Measurements from ENCODE around the gene MAP3K19. TPM values are rescaled to one million over a fixed set of nuclear protein-coding genes. Genes with fewer than 3 reads are reported as not detected.

The MAP3K19 gene
- total RNA-seq (not detected), total RNA-seq (0 to 0.20 (median 0) reads per million in 29 experiments)
- total RNA-seq (2013): not detected

DNA sequence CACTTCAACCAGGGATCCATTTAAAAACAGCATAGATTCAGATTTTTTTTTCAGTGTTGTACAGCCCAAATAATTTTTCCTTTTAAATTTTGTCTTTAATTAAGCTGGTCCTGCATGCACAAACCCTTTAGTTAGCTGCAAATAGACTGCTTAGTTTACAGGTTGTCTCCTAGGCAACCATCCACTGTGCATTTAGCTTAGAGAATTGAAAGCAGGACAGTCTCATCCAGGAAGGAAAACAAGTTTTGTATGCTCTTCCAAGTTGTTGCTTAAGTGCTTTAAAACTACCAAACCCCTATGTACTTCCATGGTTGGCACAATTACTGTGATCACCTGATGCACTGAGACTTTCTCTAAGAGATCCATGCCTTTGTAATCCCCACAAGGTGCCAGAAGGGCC is at the start of gene MAP3K19:
MAP3K19 (minus strand) TSS at position 148 of the 400 bp plus-strand sequence. CDS start 22,800 bp downstream, outside the sequence.
- no peak within 1 kb of the TSS for H3K4me3 ChIP-seq (ENCODE audit: control insufficient read depth in 1 of 2, extremely low read depth in 1 of 2, low read length in 1 of 2)
- no peaks in the 10 kb centered on the region for H3K9me3 ChIP-seq
- no peaks in the 10 kb centered on the region for H3K9me3 Mint-ChIP-seq
- H3K4me1 Mint-ChIP-seq: peaks cover 0 to 10% (median 9%) of the 10 kb centered on the region in 3 donors
- ChIA-PET POLR2A (no interaction called here), CTCF (no interaction called here)
- H3K4me3 Mint-ChIP-seq: no peak within 1 kb of the TSS
- no peaks in the 10 kb centered on the region for H3K27me3 ChIP-seq (replicated peaks in 1 of 2; ENCODE audit: control insufficient read depth in 2 of 2, extremely low read depth in 1 of 2, insufficient read depth in 2 of 2, low read length in 1 of 2)
- no peak for ATAC-seq (replicated peaks in 1 of 4)
- no peak within 1 kb of the TSS for H3K27ac ChIP-seq (ENCODE audit: low read length)
- H3K4me1 ChIP-seq (ENCODE audit: control insufficient read depth in 1 of 2, extremely low read depth in 1 of 2, insufficient read depth in 2 of 2, low read length in 2 of 2): peaks cover 0 to 8% of the 10 kb centered on the region in 2 experiments
- no peak within 1 kb of the TSS for H3K27ac Mint-ChIP-seq
- DNase-seq: no peak
- peaks cover 0 to 8% of the 10 kb centered on the region in 2 donors for H3K27me3 Mint-ChIP-seq
- no peaks in the 10 kb centered on the region for H3K36me3 ChIP-seq (ENCODE audit: control insufficient read depth in 2 of 2, extremely low read depth in 1 of 2, insufficient read depth in 1 of 2, low read length in 1 of 2)
- no peaks in the 10 kb centered on the region for H3K36me3 Mint-ChIP-seq

- CTCF ChIA-PET: no interaction called here
- H3K27me3 Mint-ChIP-seq: no peaks in the 10 kb centered on the region
- H3K36me3 ChIP-seq (ENCODE audit: control insufficient read depth in 2 of 2, extremely low read depth in 1 of 2, insufficient read depth in 1 of 2, low read length in 1 of 2): peaks cover 5 to 30% of the 10 kb centered on the region in 2 donors
- no peak overlapping the region for H3K27ac ChIP-seq (ENCODE audit: low read length)
- no peak overlapping the region for H3K27ac Mint-ChIP-seq
- H3K4me1 Mint-ChIP-seq: peaks cover 21 to 41% (median 23%) of the 10 kb centered on the region in 3 donors
- 80% methylated on average over 1 of the region's 4 CpGs for WGBS (ENCODE audit: insufficient coverage)
- H3K27me3 ChIP-seq (replicated peaks in 1 of 2; ENCODE audit: control insufficient read depth in 2 of 2, extremely low read depth in 1 of 2, insufficient read depth in 2 of 2, low read length in 1 of 2): no peaks in the 10 kb centered on the region
- no peak overlapping the region for H3K4me3 ChIP-seq (ENCODE audit: control insufficient read depth in 1 of 2, extremely low read depth in 1 of 2, low read length in 1 of 2)
- POLR2A ChIA-PET: interaction anchor here (0.5 to 0.6 kb wide), 2 partner anchors 10 to 166 kb away, joined by 3 to 8 read pairs; no protein-coding TSS in a partner anchor
- ATAC-seq (replicated peaks in 1 of 4) (no peak), DNase-seq (no peak)
- H3K4me1 ChIP-seq (ENCODE audit: control insufficient read depth in 1 of 2, extremely low read depth in 1 of 2, insufficient read depth in 2 of 2, low read length in 2 of 2): peaks cover 0 to 2% of the 10 kb centered on the region in 2 experiments
- no peaks in the 10 kb centered on the region for H3K9me3 ChIP-seq
- no peaks in the 10 kb centered on the region for H3K9me3 Mint-ChIP-seq
- no peak overlapping the region for H3K4me3 Mint-ChIP-seq
- H3K36me3 Mint-ChIP-seq: peaks cover 67% of the 10 kb centered on the region
Observed at GRCh38 chr2:135096665-135097446, 49.6 kb upstream of the MAP3K19 start.

DNA sequence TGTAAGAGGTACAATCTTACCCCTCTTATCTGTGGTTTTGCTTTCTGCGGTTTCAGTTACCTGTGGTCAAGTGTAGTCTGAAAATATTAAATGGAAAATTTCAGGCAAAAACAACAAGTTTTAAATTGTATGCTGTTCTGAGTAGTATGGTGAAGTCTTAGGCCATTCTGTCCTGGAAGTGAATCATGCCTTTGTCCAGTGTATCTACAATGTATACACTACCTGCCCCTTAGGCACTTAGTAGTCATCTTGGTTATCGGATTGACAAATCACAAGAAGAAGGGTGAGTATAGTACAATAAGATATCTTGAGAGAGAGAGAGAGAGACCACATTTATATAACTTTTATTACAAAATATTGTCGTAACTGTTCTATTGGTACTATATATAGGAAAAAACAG is 48.3 kb upstream of the MAP3K19 start:
- peaks cover 0 to 2% of the 10 kb centered on the region in 2 experiments for H3K4me1 ChIP-seq (ENCODE audit: control insufficient read depth in 1 of 2, extremely low read depth in 1 of 2, insufficient read depth in 2 of 2, low read length in 2 of 2)
- no CpG with 5 or more reads among the region's 3 CpGs for WGBS (ENCODE audit: insufficient coverage)
- H3K27me3 ChIP-seq (replicated peaks in 1 of 2; ENCODE audit: control insufficient read depth in 2 of 2, extremely low read depth in 1 of 2, insufficient read depth in 2 of 2, low read length in 1 of 2): no peaks in the 10 kb centered on the region
- ChIA-PET POLR2A (no interaction called here), CTCF (no interaction called here)
- DNase-seq (no peak), ATAC-seq (replicated peaks in 1 of 4) (no peak)
- Mint-ChIP-seq H3K27ac (no peak overlapping the region), H3K4me3 (no peak overlapping the region), H3K4me1 (peaks cover 17 to 43% (median 22%) of the 10 kb centered on the region in 3 donors), H3K27me3 (no peaks in the 10 kb centered on the region), H3K36me3 (peaks cover 65% of the 10 kb centered on the region), H3K9me3 (no peaks in the 10 kb centered on the region)
- no peak overlapping the region for H3K4me3 ChIP-seq (ENCODE audit: control insufficient read depth in 1 of 2, extremely low read depth in 1 of 2, low read length in 1 of 2)
- H3K9me3 ChIP-seq: no peaks in the 10 kb centered on the region
- H3K36me3 ChIP-seq (ENCODE audit: control insufficient read depth in 2 of 2, extremely low read depth in 1 of 2, insufficient read depth in 1 of 2, low read length in 1 of 2): peaks cover 5 to 30% of the 10 kb centered on the region in 2 donors
- H3K27ac ChIP-seq (ENCODE audit: low read length): no peak overlapping the region

- Histone ChIP-seq H3K4me1 (ENCODE audit: control insufficient read depth in 1 of 2, extremely low read depth in 1 of 2, insufficient read depth in 2 of 2, low read length in 2 of 2) (peaks cover 0 to 2% of the 10 kb centered on the region in 2 experiments), H3K4me3 (ENCODE audit: control insufficient read depth in 1 of 2, extremely low read depth in 1 of 2, low read length in 1 of 2) (no peak overlapping the region), H3K27ac (ENCODE audit: low read length) (no peak overlapping the region), H3K36me3 (ENCODE audit: control insufficient read depth in 2 of 2, extremely low read depth in 1 of 2, insufficient read depth in 1 of 2, low read length in 1 of 2) (peaks cover 5 to 25% of the 10 kb centered on the region in 2 donors), H3K27me3 (replicated peaks in 1 of 2; ENCODE audit: control insufficient read depth in 2 of 2, extremely low read depth in 1 of 2, insufficient read depth in 2 of 2, low read length in 1 of 2) (no peaks in the 10 kb centered on the region), H3K9me3 (no peaks in the 10 kb centered on the region)
- no peaks in the 10 kb centered on the region for H3K27me3 Mint-ChIP-seq
- peaks cover 11 to 35% (median 21%) of the 10 kb centered on the region in 3 donors for H3K4me1 Mint-ChIP-seq
- ChIA-PET POLR2A (no interaction called here), CTCF (no interaction called here)
- DNase-seq (no peak), ATAC-seq (replicated peaks in 1 of 4) (no peak)
- no peak overlapping the region for H3K27ac Mint-ChIP-seq
- peaks cover 0 to under 1% (median 0%) of the 10 kb centered on the region in 3 donors for H3K9me3 Mint-ChIP-seq
- no peak overlapping the region for H3K4me3 Mint-ChIP-seq
- WGBS (ENCODE audit: insufficient coverage): 100% methylated on average over 1 of the region's 2 CpGs
- H3K36me3 Mint-ChIP-seq: peaks cover 65% of the 10 kb centered on the region
Observed at GRCh38 chr2:135094508-135094907, 47.3 kb upstream of the MAP3K19 start.

DNA sequence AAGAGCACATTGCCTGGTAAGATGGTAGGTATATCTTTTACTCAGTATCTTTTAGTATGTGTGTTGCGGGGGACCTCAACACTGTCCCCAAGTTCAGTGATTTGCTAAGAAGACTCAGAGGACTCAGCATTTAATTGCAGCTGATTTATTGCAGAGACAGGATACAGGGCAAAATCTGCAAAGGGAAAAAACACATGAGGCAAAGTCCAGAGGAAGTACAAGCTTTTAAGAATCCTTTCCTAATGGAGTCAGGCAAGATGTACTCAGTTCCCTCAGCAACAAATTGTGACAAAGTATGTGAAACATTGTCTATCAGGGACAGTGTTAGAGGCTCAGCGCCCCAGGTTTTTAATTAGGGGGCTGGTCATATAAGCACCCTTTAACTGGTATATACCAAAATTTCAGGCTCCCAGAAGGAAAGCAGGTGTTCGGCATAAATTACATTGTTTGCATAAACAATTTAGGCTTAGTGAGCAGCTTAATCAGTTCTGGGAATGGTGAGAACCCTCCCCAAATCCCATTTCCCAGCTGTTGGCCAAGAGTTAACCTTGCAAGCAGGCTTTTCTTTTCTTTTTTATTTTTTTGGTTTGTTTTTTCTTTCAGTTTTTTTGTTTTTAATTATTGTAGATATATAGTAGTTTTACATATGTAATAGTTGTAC is 46.6 kb upstream of the MAP3K19 start:
- ChIA-PET CTCF (no interaction called here), POLR2A (interaction anchor here in 1 of 2 donors (0.6 kb wide), 1 partner anchor 103 kb away, joined by 3 read pairs; no protein-coding TSS in a partner anchor)
- no peak overlapping the region for H3K27ac Mint-ChIP-seq
- peaks cover 65% of the 10 kb centered on the region for H3K36me3 Mint-ChIP-seq
- peaks cover 0 to 8% (median 2%) of the 10 kb centered on the region in 3 donors for H3K9me3 Mint-ChIP-seq
- Histone ChIP-seq H3K4me1 (ENCODE audit: control insufficient read depth in 1 of 2, extremely low read depth in 1 of 2, insufficient read depth in 2 of 2, low read length in 2 of 2) (peaks cover 0 to 2% of the 10 kb centered on the region in 2 experiments), H3K27me3 (replicated peaks in 1 of 2; ENCODE audit: control insufficient read depth in 2 of 2, extremely low read depth in 1 of 2, insufficient read depth in 2 of 2, low read length in 1 of 2) (no peaks in the 10 kb centered on the region), H3K36me3 (ENCODE audit: control insufficient read depth in 2 of 2, extremely low read depth in 1 of 2, insufficient read depth in 1 of 2, low read length in 1 of 2) (peaks cover 5 to 25% of the 10 kb centered on the region in 2 donors), H3K4me3 (ENCODE audit: control insufficient read depth in 1 of 2, extremely low read depth in 1 of 2, low read length in 1 of 2) (no peak overlapping the region), H3K9me3 (no peaks in the 10 kb centered on the region), H3K27ac (ENCODE audit: low read length) (no peak overlapping the region)
- H3K4me3 Mint-ChIP-seq: no peak overlapping the region
- WGBS (ENCODE audit: insufficient coverage): 100% methylated on average over 1 of the region's 3 CpGs
- DNase-seq: no peak
- ATAC-seq (replicated peaks in 1 of 4): no peak
- peaks cover 5 to 33% (median 20%) of the 10 kb centered on the region in 3 donors for H3K4me1 Mint-ChIP-seq
- H3K27me3 Mint-ChIP-seq: no peaks in the 10 kb centered on the region

GRCh38 chr2:135093193-135093592 is 45.9 kb upstream of the MAP3K19 start:
- Histone ChIP-seq H3K4me3 (ENCODE audit: control insufficient read depth in 1 of 2, extremely low read depth in 1 of 2, low read length in 1 of 2) (no peak overlapping the region), H3K27ac (ENCODE audit: low read length) (no peak overlapping the region), H3K36me3 (ENCODE audit: control insufficient read depth in 2 of 2, extremely low read depth in 1 of 2, insufficient read depth in 1 of 2, low read length in 1 of 2) (peaks cover 5 to 25% of the 10 kb centered on the region in 2 donors), H3K27me3 (replicated peaks in 1 of 2; ENCODE audit: control insufficient read depth in 2 of 2, extremely low read depth in 1 of 2, insufficient read depth in 2 of 2, low read length in 1 of 2) (no peaks in the 10 kb centered on the region), H3K9me3 (no peaks in the 10 kb centered on the region), H3K4me1 (ENCODE audit: control insufficient read depth in 1 of 2, extremely low read depth in 1 of 2, insufficient read depth in 2 of 2, low read length in 2 of 2) (no peaks in the 10 kb centered on the region)
- Mint-ChIP-seq H3K9me3 (peaks cover 0 to 9% (median 2%) of the 10 kb centered on the region in 3 donors), H3K36me3 (peaks cover 66% of the 10 kb centered on the region), H3K4me1 (peaks cover 4 to 32% (median 21%) of the 10 kb centered on the region in 3 donors), H3K27me3 (no peaks in the 10 kb centered on the region), H3K4me3 (no peak overlapping the region), H3K27ac (no peak overlapping the region)
- ChIA-PET POLR2A (no interaction called here), CTCF (no interaction called here)
- DNase-seq (no peak), ATAC-seq (replicated peaks in 1 of 4) (no peak)
